ENCODE data around the gene ADRA2A.

The ADRA2A gene

GRCh38 chr10:111102359-111102837 is 25.6 kb downstream of the ADRA2A start:
- no peaks in the 10 kb centered on the region for H3K4me1 ChIP-seq (ENCODE audit: control extremely low read depth in 1 of 4, control insufficient read depth in 4 of 4, insufficient read depth in 4 of 4, low read length in 3 of 4)
- peaks cover 0 to 3% (median 0%) of the 10 kb centered on the region in 5 experiments for H3K27me3 ChIP-seq (replicated peaks in 2 of 5; ENCODE audit: control insufficient read depth in 4 of 5, insufficient read depth in 5 of 5, low read length in 4 of 5)
- CTCF ChIA-PET, result interaction anchor here (0.9 kb wide), 1 partner anchor 26 kb away, joined by 3 read pairs; the partner anchor contains the start of gene ADRA2A
- H3K4me3 ChIP-seq (ENCODE audit: control insufficient read depth in 1 of 7, extremely low read depth in 1 of 7, insufficient read depth in 4 of 7, low read depth in 2 of 7, low read length in 6 of 7), result no peak overlapping the region
- 95% methylated on average over 3 of the region's 4 CpGs for WGBS (ENCODE audit: insufficient coverage)
- DNase-seq, result no peak
- H3K27ac ChIP-seq (ENCODE audit: insufficient read depth in 1 of 2, low read depth in 1 of 2, low read length in 2 of 2, poor library complexity in 1 of 2, severe bottlenecking in 2 of 2), result no peak overlapping the region
- no peaks in the 10 kb centered on the region for H3K36me3 ChIP-seq (ENCODE audit: control insufficient read depth in 4 of 4, insufficient read depth in 4 of 4, low read length in 3 of 4)
- no peaks in the 10 kb centered on the region for H3K9me3 ChIP-seq (ENCODE audit: control extremely low read depth in 1 of 5, control insufficient read depth in 4 of 5, insufficient read depth in 2 of 5, low read depth in 1 of 5, low read length in 4 of 5)
- POLR2A ChIA-PET, result no interaction called here

GRCh38 chr10:111103196-111103840 is 26.5 kb downstream of the ADRA2A start:
- H3K4me1 ChIP-seq (ENCODE audit: control extremely low read depth in 1 of 4, control insufficient read depth in 4 of 4, insufficient read depth in 4 of 4, low read length in 3 of 4), result no peaks in the 10 kb centered on the region
- no peaks in the 10 kb centered on the region for H3K9me3 ChIP-seq (ENCODE audit: control extremely low read depth in 1 of 5, control insufficient read depth in 4 of 5, insufficient read depth in 2 of 5, low read depth in 1 of 5, low read length in 4 of 5)
- WGBS (ENCODE audit: insufficient coverage), result 90% methylated on average over 3 of the region's 7 CpGs
- POLR2A ChIA-PET, result interaction anchor here (0.5 kb wide), 1 partner anchor 56 kb away, joined by 3 read pairs; no protein-coding TSS in a partner anchor
- H3K4me3 ChIP-seq (ENCODE audit: control insufficient read depth in 1 of 7, extremely low read depth in 1 of 7, insufficient read depth in 4 of 7, low read depth in 2 of 7, low read length in 6 of 7), result no peak overlapping the region
- H3K36me3 ChIP-seq (ENCODE audit: control insufficient read depth in 4 of 4, insufficient read depth in 4 of 4, low read length in 3 of 4), result no peaks in the 10 kb centered on the region
- CTCF ChIA-PET, result interaction anchor here (0.9 kb wide), 1 partner anchor 27 kb away, joined by 3 read pairs; the partner anchor contains the start of gene ADRA2A
- H3K27me3 ChIP-seq (replicated peaks in 2 of 5; ENCODE audit: control insufficient read depth in 4 of 5, insufficient read depth in 5 of 5, low read length in 4 of 5), result peaks cover 0 to 3% (median 0%) of the 10 kb centered on the region in 5 experiments
- no peak overlapping the region for H3K27ac ChIP-seq (ENCODE audit: insufficient read depth in 1 of 2, low read depth in 1 of 2, low read length in 2 of 2, poor library complexity in 1 of 2, severe bottlenecking in 2 of 2)
- no peak for DNase-seq

- Histone ChIP-seq H3K27me3 (replicated peaks in 2 of 5; ENCODE audit: control insufficient read depth in 4 of 5, insufficient read depth in 5 of 5, low read length in 4 of 5) (peaks cover 0 to 2% (median 0%) of the 10 kb centered on the region in 5 experiments), H3K9me3 (ENCODE audit: control extremely low read depth in 1 of 5, control insufficient read depth in 4 of 5, insufficient read depth in 2 of 5, low read depth in 1 of 5, low read length in 4 of 5) (no peaks in the 10 kb centered on the region), H3K4me1 (ENCODE audit: control extremely low read depth in 1 of 4, control insufficient read depth in 4 of 4, insufficient read depth in 4 of 4, low read length in 3 of 4) (peaks cover 0 to 3% (median 0%) of the 10 kb centered on the region in 4 experiments), H3K27ac (ENCODE audit: insufficient read depth in 1 of 2, low read depth in 1 of 2, low read length in 2 of 2, poor library complexity in 1 of 2, severe bottlenecking in 2 of 2) (no peak overlapping the region), H3K36me3 (ENCODE audit: control insufficient read depth in 4 of 4, insufficient read depth in 4 of 4, low read length in 3 of 4) (no peaks in the 10 kb centered on the region), H3K4me3 (ENCODE audit: control insufficient read depth in 1 of 7, extremely low read depth in 1 of 7, insufficient read depth in 4 of 7, low read depth in 2 of 7, low read length in 6 of 7) (no peak overlapping the region)
- POLR2A ChIA-PET, result no interaction called here
- 98% methylated on average over 19 of the region's 20 CpGs for WGBS (ENCODE audit: insufficient coverage)
- no peak for DNase-seq
- CTCF ChIA-PET, result interaction anchor here (1.0 to 3.3 kb wide), 2 partner anchors 18 to 102 kb away, joined by 3 to 10 read pairs; no protein-coding TSS in a partner anchor
Measured at GRCh38 chr10:111104811-111105210, 28.0 kb downstream of the ADRA2A start.

GRCh38 chr10:111106081-111106480 is 29.3 kb downstream of the ADRA2A start:
- no peak for DNase-seq
- Histone ChIP-seq H3K4me1 (ENCODE audit: control extremely low read depth in 1 of 4, control insufficient read depth in 4 of 4, insufficient read depth in 4 of 4, low read length in 3 of 4) (peaks cover 0 to 4% (median 0%) of the 10 kb centered on the region in 4 experiments), H3K27ac (ENCODE audit: insufficient read depth in 1 of 2, low read depth in 1 of 2, low read length in 2 of 2, poor library complexity in 1 of 2, severe bottlenecking in 2 of 2) (no peak overlapping the region), H3K27me3 (replicated peaks in 2 of 5; ENCODE audit: control insufficient read depth in 4 of 5, insufficient read depth in 5 of 5, low read length in 4 of 5) (peaks cover 0 to 2% (median 0%) of the 10 kb centered on the region in 5 experiments), H3K4me3 (ENCODE audit: control insufficient read depth in 1 of 7, extremely low read depth in 1 of 7, insufficient read depth in 4 of 7, low read depth in 2 of 7, low read length in 6 of 7) (no peak overlapping the region), H3K36me3 (ENCODE audit: control insufficient read depth in 4 of 4, insufficient read depth in 4 of 4, low read length in 3 of 4) (no peaks in the 10 kb centered on the region), H3K9me3 (ENCODE audit: control extremely low read depth in 1 of 5, control insufficient read depth in 4 of 5, insufficient read depth in 2 of 5, low read depth in 1 of 5, low read length in 4 of 5) (no peaks in the 10 kb centered on the region)
- ChIA-PET CTCF (interaction anchor here (1.0 to 3.3 kb wide), 2 partner anchors 13 to 19 kb away, joined by 3 to 10 read pairs; no protein-coding TSS in a partner anchor), POLR2A (no interaction called here)
- WGBS (ENCODE audit: insufficient coverage), result 100% methylated on average over 5 of the region's 8 CpGs

- H3K9me3 ChIP-seq (ENCODE audit: control extremely low read depth in 1 of 5, control insufficient read depth in 4 of 5, insufficient read depth in 2 of 5, low read depth in 1 of 5, low read length in 4 of 5), result no peaks in the 10 kb centered on the region
- no peak for DNase-seq
- no peaks in the 10 kb centered on the region for H3K27me3 ChIP-seq (replicated peaks in 2 of 5; ENCODE audit: control insufficient read depth in 4 of 5, insufficient read depth in 5 of 5, low read length in 4 of 5)
- 100% methylated on average over 3 of the region's 4 CpGs for WGBS (ENCODE audit: insufficient coverage)
- ChIA-PET CTCF (interaction anchor here (0.8 to 3.3 kb wide), 5 partner anchors 17 to 100 kb away, joined by 3 to 10 read pairs (median 4); no protein-coding TSS in a partner anchor), POLR2A (interaction anchor here (1.4 kb wide), 1 partner anchor 29 kb away, joined by 3 read pairs; no protein-coding TSS in a partner anchor)
- no peak overlapping the region for H3K27ac ChIP-seq (ENCODE audit: insufficient read depth in 1 of 2, low read depth in 1 of 2, low read length in 2 of 2, poor library complexity in 1 of 2, severe bottlenecking in 2 of 2)
- H3K36me3 ChIP-seq (ENCODE audit: control insufficient read depth in 4 of 4, insufficient read depth in 4 of 4, low read length in 3 of 4), result no peaks in the 10 kb centered on the region
- H3K4me3 ChIP-seq (ENCODE audit: control insufficient read depth in 1 of 7, extremely low read depth in 1 of 7, insufficient read depth in 4 of 7, low read depth in 2 of 7, low read length in 6 of 7), result no peak overlapping the region
- H3K4me1 ChIP-seq (ENCODE audit: control extremely low read depth in 1 of 4, control insufficient read depth in 4 of 4, insufficient read depth in 4 of 4, low read length in 3 of 4), result peaks cover 0 to 4% (median 0%) of the 10 kb centered on the region in 4 experiments
Measured at GRCh38 chr10:111107023-111107422, 30.2 kb downstream of the ADRA2A start.

- POLR2A ChIA-PET, result interaction anchor here (1.4 kb wide), 1 partner anchor 30 kb away, joined by 3 read pairs; no protein-coding TSS in a partner anchor
- no peak overlapping the region for H3K27ac ChIP-seq (ENCODE audit: insufficient read depth in 1 of 2, low read depth in 1 of 2, low read length in 2 of 2, poor library complexity in 1 of 2, severe bottlenecking in 2 of 2)
- CTCF ChIA-PET, result interaction anchor here (0.8 to 1.6 kb wide), 4 partner anchors 18 to 100 kb away, joined by 3 to 6 read pairs (median 4); no protein-coding TSS in a partner anchor
- no peaks in the 10 kb centered on the region for H3K27me3 ChIP-seq (replicated peaks in 2 of 5; ENCODE audit: control insufficient read depth in 4 of 5, insufficient read depth in 5 of 5, low read length in 4 of 5)
- H3K4me1 ChIP-seq (ENCODE audit: control extremely low read depth in 1 of 4, control insufficient read depth in 4 of 4, insufficient read depth in 4 of 4, low read length in 3 of 4), result peaks cover 0 to 11% (median 0%) of the 10 kb centered on the region in 4 experiments
- H3K36me3 ChIP-seq (ENCODE audit: control insufficient read depth in 4 of 4, insufficient read depth in 4 of 4, low read length in 3 of 4), result no peaks in the 10 kb centered on the region
- WGBS (ENCODE audit: insufficient coverage), result 95% methylated on average over 4 of the region's 4 CpGs
- H3K9me3 ChIP-seq (ENCODE audit: control extremely low read depth in 1 of 5, control insufficient read depth in 4 of 5, insufficient read depth in 2 of 5, low read depth in 1 of 5, low read length in 4 of 5), result no peaks in the 10 kb centered on the region
- H3K4me3 ChIP-seq (ENCODE audit: control insufficient read depth in 1 of 7, extremely low read depth in 1 of 7, insufficient read depth in 4 of 7, low read depth in 2 of 7, low read length in 6 of 7), result no peak overlapping the region
- DNase-seq, result no peak
Measured at GRCh38 chr10:111107846-111108245, 31.0 kb downstream of the ADRA2A start.

GRCh38 chr10:111108441-111108840 is 31.6 kb downstream of the ADRA2A start:
- Histone ChIP-seq H3K36me3 (ENCODE audit: control insufficient read depth in 4 of 4, insufficient read depth in 4 of 4, low read length in 3 of 4) (no peaks in the 10 kb centered on the region), H3K27me3 (replicated peaks in 2 of 5; ENCODE audit: control insufficient read depth in 4 of 5, insufficient read depth in 5 of 5, low read length in 4 of 5) (no peaks in the 10 kb centered on the region), H3K27ac (ENCODE audit: insufficient read depth in 1 of 2, low read depth in 1 of 2, low read length in 2 of 2, poor library complexity in 1 of 2, severe bottlenecking in 2 of 2) (no peak overlapping the region), H3K4me1 (ENCODE audit: control extremely low read depth in 1 of 4, control insufficient read depth in 4 of 4, insufficient read depth in 4 of 4, low read length in 3 of 4) (peaks cover 0 to 16% (median 1%) of the 10 kb centered on the region in 4 experiments), H3K4me3 (ENCODE audit: control insufficient read depth in 1 of 7, extremely low read depth in 1 of 7, insufficient read depth in 4 of 7, low read depth in 2 of 7, low read length in 6 of 7) (no peak overlapping the region), H3K9me3 (ENCODE audit: control extremely low read depth in 1 of 5, control insufficient read depth in 4 of 5, insufficient read depth in 2 of 5, low read depth in 1 of 5, low read length in 4 of 5) (no peaks in the 10 kb centered on the region)
- WGBS (ENCODE audit: insufficient coverage), result 96% methylated on average over 3 of the region's 6 CpGs
- ChIA-PET POLR2A (interaction anchor here (1.4 kb wide), 1 partner anchor 30 kb away, joined by 3 read pairs; no protein-coding TSS in a partner anchor), CTCF (interaction anchor here (0.6 to 2.6 kb wide), 4 partner anchors 20 to 99 kb away, joined by 3 to 7 read pairs (median 6); partner anchors contain the start of gene ADRA2A)
- DNase-seq, result no peak

Data from common myeloid progenitor, CD34-positive (primary cell).